ENCODE measurements around the gene GSTM4.
"Not testable (repeated sequence)": the region's sequence is repeated elsewhere in the genome, so short reads cannot be mapped to it uniquely, and the experiment has no call there.

GRCh38 chr1:109687109-109687508 is 31.2 kb downstream of the GSTM4 start:
- not testable (repeated sequence) for TF ChIP-seq CTCF (IDR thresholded peaks at IDR 0.05; ENCODE audit: poor library complexity); EZH2 (IDR thresholded peaks at IDR 0.05; ENCODE audit: borderline replicate concordance)

Measured in hepatocyte (in vitro differentiated cells).